DMS53 treated with DMSO at 0.1 percent for 48 hours (cell line): Measurements from ENCODE around the gene MYRF.

Experiments
- DNase-seq: peaks from one replicate; lab custom pipeline; 2025; ENCODE audit not compliant: unreplicated experiment; lab: John Stamatoyannopoulos, UW

MYRF gene

GRCh38 chr11:61752117-61752924, at the start of gene MYRF:
MYRF (plus strand) TSS chr11:61752636; CDS start chr11:61752745, 109 bp downstream.
- DNase-seq = no peak

- no peak for DNase-seq
These were observed 49.6 kb upstream of the MYRF start for GRCh38 chr11:61702701-61703312.

- DNase-seq = no peak
These were observed 47.6 kb upstream of the MYRF start for GRCh38 chr11:61704838-61705237.

GRCh38 chr11:61706452-61707400, 45.7 kb upstream of the MYRF start:
- no peak for DNase-seq

GRCh38 chr11:61707574-61707973, 44.9 kb upstream of the MYRF start:
- no peak for DNase-seq

- no peak for DNase-seq
These were observed 43.3 kb upstream of the MYRF start for GRCh38 chr11:61709110-61709509.

GRCh38 chr11:61709572-61709971, 42.9 kb upstream of the MYRF start:
- no peak for DNase-seq

- DNase-seq = no peak
These were observed 42.4 kb upstream of the MYRF start for GRCh38 chr11:61710019-61710418.

- DNase-seq = no peak
These were observed 41.4 kb upstream of the MYRF start for GRCh38 chr11:61711037-61711436.

- DNase-seq = no peak
These were observed 40.9 kb upstream of the MYRF start for GRCh38 chr11:61711498-61711897.

GRCh38 chr11:61712314-61712713, 40.1 kb upstream of the MYRF start:
- DNase-seq = no peak

- no peak for DNase-seq
These were observed 39.6 kb upstream of the MYRF start for GRCh38 chr11:61712846-61713245.

- no peak for DNase-seq
These were observed 39.0 kb upstream of the MYRF start for GRCh38 chr11:61713464-61713863.

- no peak for DNase-seq
These were observed 38.5 kb upstream of the MYRF start for GRCh38 chr11:61713906-61714305.

GRCh38 chr11:61714316-61714715, 38.1 kb upstream of the MYRF start:
- DNase-seq = no peak

GRCh38 chr11:61714916-61715315, 37.5 kb upstream of the MYRF start:
- DNase-seq = no peak

GRCh38 chr11:61715867-61716266, 36.6 kb upstream of the MYRF start:
- no peak for DNase-seq

- no peak for DNase-seq
These were observed 35.8 kb upstream of the MYRF start for GRCh38 chr11:61716478-61717285.

GRCh38 chr11:61717286-61718033, 35.0 kb upstream of the MYRF start:
- DNase-seq = no peak

GRCh38 chr11:61718046-61718531, 34.3 kb upstream of the MYRF start:
- DNase-seq = no peak
